GM12878 (cell line): ENCODE data around the gene IRF8. TPM values are rescaled to one million over a fixed set of nuclear protein-coding genes. Genes with fewer than 3 reads are reported as not detected.

Experiments
- ATAC-seq: fragments of 200-7000 bp; cut with Tn5 transposase; 3 replicates; pipeline ENCODE4 v1.9.1; 2020; ENCODE audit warnings: mild to moderate bottlenecking, moderate library complexity
- BruUV-seq: library from RNA; stranded (reverse); fragments of 400-500 nt; replicated peaks from 2 replicates; lab custom pipeline; 2021; lab: Mats Ljungman, UMichigan
- CTCF ChIA-PET: fragments of 300-600 bp; sonication (Branson Sonifier 250); formaldehyde crosslinking; extraction: SDS; loops from one replicate; lab custom pipeline; 2021; ENCODE audit warnings: inconsistent platforms; lab: Yijun Ruan, JAX
- POLR2A ChIA-PET: fragments of 350-600 bp; formaldehyde crosslinking; extraction: SDS; loops from one replicate; lab custom pipeline; 2021; ENCODE audit warnings: inconsistent platforms; lab: Charles Lee
- RAD21 ChIA-PET: fragments of 300-600 bp; sonication (Branson Sonifier 250); formaldehyde crosslinking; loops from one replicate; lab custom pipeline; 2023; ENCODE audit warnings: antibody characterized with exemption; ENCODE audit not compliant: unreplicated experiment; lab: Charles Lee
- SMC1A ChIA-PET: fragments of 300-600 bp; sonication (Branson Sonifier 250); formaldehyde crosslinking; loops from one replicate; lab custom pipeline; 2023; ENCODE audit not compliant: unreplicated experiment, uncharacterized antibody; lab: Charles Lee
- DNase-seq: peaks from one replicate; pipeline ENCODE4 v3.0.0-alpha.2; 2011; ENCODE audit warnings: low read depth, low spot score
- FAIRE-seq: peaks from 3 replicates; lab custom pipeline; 2011; peaks lifted over from hg19 to GRCh38; lab: Jason Lieb, UNC
- H2AFZ ChIP-seq: 2 replicates; pipeline ENCODE4 v1.6.0; 2011; ENCODE audit warnings: low read depth, low read length, control low read depth; ENCODE audit not compliant: control insufficient read depth
- H3K27ac ChIP-seq: 2 replicates; pipeline ENCODE4 v1.5.1; 2011; ENCODE audit warnings: control low read depth; ENCODE audit not compliant: control insufficient read depth, insufficient read depth
- H3K27me3 ChIP-seq, 2 experiments: replicated peaks in 1 of 2; 2 replicates each; pipeline versions ENCODE4 v1.6.0 to v1.6.1; 2011; ENCODE audit warnings: low read length in 1 of 2; ENCODE audit not compliant: control insufficient read depth in 2 of 2, insufficient read depth in 2 of 2
- H3K36me3 ChIP-seq, 2 experiments: 2 replicates each; pipeline ENCODE4 v1.5.1; 2011; ENCODE audit warnings: low read length in 1 of 2; ENCODE audit not compliant: control insufficient read depth in 2 of 2, insufficient read depth in 2 of 2
- H3K4me1 ChIP-seq: 2 replicates; pipeline ENCODE4 v1.6.1; 2011; ENCODE audit warnings: mild to moderate bottlenecking, low read length, moderate library complexity, mixed read lengths; ENCODE audit not compliant: control insufficient read depth, insufficient read depth
- H3K4me2 ChIP-seq: 2 replicates; pipeline ENCODE4 v1.6.0; 2011; ENCODE audit warnings: control low read depth; ENCODE audit not compliant: control insufficient read depth, insufficient read depth
- H3K4me3 ChIP-seq: fragments of 200-600 bp; sonication (generic); 2 replicates; pipeline ENCODE4 v1.5.1; 2016
- H3K79me2 ChIP-seq: 2 replicates; pipeline ENCODE4 v1.6.0; 2011; ENCODE audit warnings: low read length; ENCODE audit not compliant: control insufficient read depth, insufficient read depth
- H3K9ac ChIP-seq: 2 replicates; pipeline ENCODE4 v1.8.0; 2011; ENCODE audit warnings: low read length, control low read depth, mixed read lengths; ENCODE audit not compliant: control insufficient read depth, insufficient read depth
- H3K9me3 ChIP-seq: replicated peaks from 3 replicates; pipeline ENCODE4 v1.5.1; 2011; ENCODE audit warnings: mild to moderate bottlenecking, low read length; ENCODE audit not compliant: control insufficient read depth, insufficient read depth
- H4K20me1 ChIP-seq: 2 replicates; pipeline ENCODE4 v1.6.0; 2011; ENCODE audit not compliant: control insufficient read depth, insufficient read depth
- ASH2L ChIP-seq: fragments of 300-600, 200-600 bp; sonication (generic); IDR thresholded peaks from 2 replicates; pipeline ENCODE4 v1.6.1; 2017; ENCODE audit warnings: low read depth, mild to moderate bottlenecking, borderline replicate concordance
- CREB1 ChIP-seq: IDR thresholded peaks from 2 replicates; pipeline ENCODE4 v1.6.1; 2012; ENCODE audit warnings: low read depth, mild to moderate bottlenecking, inconsistent platforms
- CREM ChIP-seq: IDR thresholded peaks from 2 replicates; pipeline ENCODE4 v1.6.1; 2014; ENCODE audit warnings: antibody characterized with exemption, low read depth
- E4F1 ChIP-seq: fragments of 450-650 bp; IDR thresholded peaks from 2 replicates; pipeline ENCODE4 v1.6.1; 2018; ENCODE audit warnings: borderline replicate concordance, mild to moderate bottlenecking; ENCODE audit not compliant: partially characterized antibody
- EED ChIP-seq: sonication (generic); IDR thresholded peaks from 2 replicates; pipeline ENCODE4 v1.6.1; 2016; ENCODE audit warnings: antibody characterized with exemption, low read depth
- FOS ChIP-seq: IDR thresholded peaks from 3 replicates; pipeline ENCODE4 v1.6.1; 2011; ENCODE audit warnings: borderline replicate concordance; ENCODE audit not compliant: insufficient read length; ENCODE audit errors: extremely low read depth
- HDGF ChIP-seq: fragments of 450-650 bp; IDR thresholded peaks from 2 replicates; pipeline ENCODE4 v1.6.1; 2016; ENCODE audit warnings: antibody characterized with exemption
- NFIC ChIP-seq: IDR thresholded peaks from 2 replicates; pipeline ENCODE4 v1.6.1; 2012; ENCODE audit warnings: low read depth, mild to moderate bottlenecking, inconsistent platforms, low read length, moderate library complexity
- NR2C1 ChIP-seq: fragments of 450-650 bp; IDR thresholded peaks from 2 replicates; pipeline ENCODE4 v1.6.1; 2017; ENCODE audit warnings: antibody characterized with exemption, mild to moderate bottlenecking, moderate library complexity
- PKNOX1 ChIP-seq: fragments of 450-650 bp; IDR thresholded peaks from 2 replicates; pipeline ENCODE4 v1.6.1; 2016; ENCODE audit warnings: mild to moderate bottlenecking
- POU2F2 ChIP-seq: IDR thresholded peaks from 3 replicates; pipeline ENCODE4 v1.6.1; 2011; ENCODE audit warnings: low read depth, mild to moderate bottlenecking, low read length, borderline replicate concordance
- RAD21 ChIP-seq: IDR thresholded peaks from 2 replicates; pipeline ENCODE4 v1.6.1; 2011; ENCODE audit warnings: mild to moderate bottlenecking, low read depth, low read length, moderate library complexity; ENCODE audit not compliant: insufficient read depth
- SMAD1 ChIP-seq: fragments of 450-650 bp; IDR thresholded peaks from 2 replicates; pipeline ENCODE4 v1.6.1; 2018; ENCODE audit warnings: mild to moderate bottlenecking, low read depth; ENCODE audit not compliant: partially characterized antibody
- SMAD5 ChIP-seq: IDR thresholded peaks from 2 replicates; pipeline ENCODE4 v1.6.1; 2016; ENCODE audit warnings: antibody characterized with exemption, low read depth
- USF2 ChIP-seq: IDR thresholded peaks from 2 replicates; pipeline ENCODE4 v1.6.1; 2011; ENCODE audit warnings: low read depth, low read length, improper control_type of control experiment, borderline replicate concordance
- ZZZ3 ChIP-seq: IDR thresholded peaks from 2 replicates; pipeline ENCODE4 v1.6.1; 2011; ENCODE audit warnings: low read depth; ENCODE audit not compliant: control insufficient read depth, insufficient read length
- WGBS: methylation state at CpG from one replicate; pipeline ENCODE4 v1.1.6; 2016; ENCODE audit warnings: low lambda C conversion rate; ENCODE audit not compliant: insufficient replicate concordance, insufficient coverage; ENCODE audit errors: missing lambda C conversion rate; 5-methylcytosine and 5-hydroxymethylcytosine counted together
- in situ Hi-C: fragments of 300-500 bp; cut with MboI; formaldehyde crosslinking; loops from 9 replicates; pipeline ENCODE4 v1.14.3; 2018; ENCODE audit warnings: mixed read lengths
- intact Hi-C: fragments of 100-400 bp; cut with micrococcal nuclease; formaldehyde crosslinking; loops from one replicate; pipeline ENCODE4 v1.14.2; 2022; ENCODE audit not compliant: unreplicated experiment
- polyA plus RNA-seq, 11 experiments: library from polyadenylated mRNA; depleted of rRNA in 4 of 11; unstranded in 6 of 11; stranded (reverse) in 5 of 11; fragments of >200 nt; fragmentation: Nextera tagmentation in 4 of 11; fragmentation: Illumina TruSeq in 1 of 11; extraction: Ambion mirVana in 4 of 11; extraction: Trizol in 1 of 11; gene quantifications; 1 replicate in 1 of 11; 2 replicates in 10 of 11; pipeline versions ENCODE4 v1.2.1 to v1.2.3, GENCODE V29; 2011 to 2016; ENCODE audit warnings: inconsistent platforms in 2 of 11, missing spikeins in 2 of 11, low read depth in 1 of 11
- total RNA-seq, 4 experiments: library from RNA; depleted of rRNA in 3 of 4; stranded (reverse); fragments of >200 nt in 3 of 4; fragmentation: Illumina TruSeq in 1 of 4; extraction: Trizol in 1 of 4; gene quantifications; 2 replicates each; pipeline versions ENCODE4 v1.2.1 to v1.2.3, GENCODE V29; 2013 to 2021
- TF ChIP-seq, protein P1 (sequence below): IDR thresholded peaks from 2 replicates; pipeline ENCODE4 v1.6.1; 2011; ENCODE audit warnings: low read depth, mild to moderate bottlenecking, low read length, moderate library complexity, borderline replicate concordance; ENCODE audit errors: extremely low read depth

The IRF8 gene
- total and polyA plus RNA-seq, 10 of the 15 experiments (the other 5 are each of a cell fraction or from before 2014, with no cell fraction given) = 17.1 to 237 (median 172) TPM

- no peak for TF ChIP-seq E4F1
- no peak for TF ChIP-seq RAD21
- TF ChIP-seq ASH2L = no peak
- no peak for TF ChIP-seq SMAD1
- no peak for TF ChIP-seq HDGF
- peak; percentile 46; the same call in 1 of the 2 replicates for TF ChIP-seq CREM
- TF ChIP-seq, all 136 proteins: peak for 48
These were observed at the start of gene IRF8 (continued) for GRCh38 chr16:85898521-85899442.

- Histone ChIP-seq H4K20me1 (no peaks in the 10 kb centered on the region), H3K36me3 (no peaks in the 10 kb centered on the region), H3K9ac (no peak overlapping the region), H3K27ac (no peak overlapping the region), H3K4me3 (no peak overlapping the region), H3K9me3 (no peaks in the 10 kb centered on the region; the same call in 2 of the 3 replicates), H3K79me2 (no peaks in the 10 kb centered on the region), H3K27me3 (no peaks in the 10 kb centered on the region), H3K4me2 (no peak overlapping the region), H2AFZ (no peak overlapping the region), H3K4me1 (peaks cover 7% of the 10 kb centered on the region)
- in situ Hi-C loops = no loop called here
- intact Hi-C loops = no loop called here
- ChIA-PET CTCF (interaction anchor here (1.2 to 2.2 kb wide), 2 partner anchors 28 to 141 kb away, joined by 3 to 10 read pairs; no protein-coding TSS in a partner anchor), SMC1A (interaction anchor here (0.7 to 1.2 kb wide), 4 partner anchors 9 to 165 kb away, joined by 3 to 4 read pairs (median 3); no protein-coding TSS in a partner anchor), POLR2A (no interaction called here), RAD21 (interaction anchor here (0.6 to 1.3 kb wide), 3 partner anchors 50 to 119 kb away, joined by 3 to 4 read pairs (median 3); partner anchors contain the start of gene IRF8)
- DNase-seq = no peak
- no TSS peak for BruUV-seq
- FAIRE-seq = no peak
- no peak for ATAC-seq
- WGBS = 52% methylated on average over 8 of the region's 8 CpGs
- TF ChIP-seq, protein P1, sequence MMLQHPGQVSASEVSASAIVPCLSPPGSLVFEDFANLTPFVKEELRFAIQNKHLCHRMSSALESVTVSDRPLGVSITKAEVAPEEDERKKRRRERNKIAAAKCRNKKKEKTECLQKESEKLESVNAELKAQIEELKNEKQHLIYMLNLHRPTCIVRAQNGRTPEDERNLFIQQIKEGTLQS = no peak
- TF ChIP-seq SMAD5 (no peak), USF2 (no peak), CREB1 (no peak), PKNOX1 (no peak), ZZZ3 (no peak), FOS (no peak), EED (no peak), POU2F2 (no peak), NFIC (no peak), NR2C1 (no peak)
These were observed 49.6 kb upstream of the IRF8 start for GRCh38 chr16:85849388-85849787.
